GM19099 (cell line): ENCODE measurements around the gene NR1H3.

Experiments
- POLR2A ChIP-seq: IDR thresholded peaks from 3 replicates; pipeline ENCODE4 v1.6.1; 2011; ENCODE audit warnings: low read depth; ENCODE audit not compliant: insufficient read length; ENCODE audit errors: extremely low read depth

Gene NR1H3

GRCh38 chr11:47308050-47308823 is 50.4 kb downstream of the NR1H3 start:
- TF ChIP-seq POLR2A = no peak

- TF ChIP-seq POLR2A = no peak
Measured at GRCh38 chr11:47314992-47315391, 57.2 kb downstream of the NR1H3 start.

- no peak for TF ChIP-seq POLR2A
Measured at GRCh38 chr11:47317064-47317828, 59.5 kb downstream of the NR1H3 start.

- no peak for TF ChIP-seq POLR2A
Measured at GRCh38 chr11:47318166-47318565, 60.4 kb downstream of the NR1H3 start.
